Glomerular visceral epithelial cell (primary cell): ENCODE measurements around the gene SRPRA.
"Not testable (repeated sequence)": the region's sequence is repeated elsewhere in the genome, so short reads cannot be mapped to it uniquely, and the experiment has no call there.

Source experiments
- DNase-seq: peaks from one replicate; pipeline ENCODE4 v3.0.0-alpha.2; 2016; ENCODE audit errors: extremely low spot score

Gene SRPRA

GRCh38 chr11:126284829-126285228 lies 16.1 kb upstream of the SRPRA start:
- DNase-seq = peak; percentile 90

- peak; percentile 56 for DNase-seq
Measured at GRCh38 chr11:126282736-126283591, 14.3 kb upstream of the SRPRA start, which contains the start of gene TIRAP. TSS of gene TIRAP (plus strand) at chr11:126283093. CDS start at chr11:126290895, 7,802 bp downstream.

- peak; percentile 25 for DNase-seq
Measured at GRCh38 chr11:126282361-126282735, 13.7 kb upstream of the SRPRA start.

DNA sequence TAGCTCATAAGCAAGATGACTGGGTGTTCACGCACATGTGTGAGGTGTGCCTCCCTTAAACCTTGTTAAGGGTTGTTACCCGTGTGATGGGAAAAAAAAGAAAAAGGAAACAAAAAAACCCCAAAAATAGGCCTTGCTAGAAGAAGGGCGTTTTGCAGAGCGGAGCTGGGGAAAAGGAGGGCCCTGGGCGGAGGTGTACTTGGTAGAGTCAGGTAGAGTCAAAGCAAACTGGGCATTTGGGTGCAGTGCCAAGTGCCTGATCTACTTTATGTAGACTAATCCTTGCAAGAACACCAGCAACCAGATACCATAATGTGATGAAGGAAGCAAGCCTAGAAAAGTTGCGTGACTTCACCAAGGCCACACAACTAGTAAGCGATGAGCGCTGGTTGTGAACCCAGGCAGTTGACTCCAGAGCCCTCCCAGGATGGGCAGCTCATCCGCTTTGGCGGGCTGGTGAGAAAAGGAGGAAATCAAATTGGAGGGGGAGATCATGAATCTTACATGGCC lies 13.0 kb upstream of the SRPRA start:
- DNase-seq = no peak

GRCh38 chr11:126281245-126281644 lies 12.6 kb upstream of the SRPRA start:
- no peak for DNase-seq

DNA sequence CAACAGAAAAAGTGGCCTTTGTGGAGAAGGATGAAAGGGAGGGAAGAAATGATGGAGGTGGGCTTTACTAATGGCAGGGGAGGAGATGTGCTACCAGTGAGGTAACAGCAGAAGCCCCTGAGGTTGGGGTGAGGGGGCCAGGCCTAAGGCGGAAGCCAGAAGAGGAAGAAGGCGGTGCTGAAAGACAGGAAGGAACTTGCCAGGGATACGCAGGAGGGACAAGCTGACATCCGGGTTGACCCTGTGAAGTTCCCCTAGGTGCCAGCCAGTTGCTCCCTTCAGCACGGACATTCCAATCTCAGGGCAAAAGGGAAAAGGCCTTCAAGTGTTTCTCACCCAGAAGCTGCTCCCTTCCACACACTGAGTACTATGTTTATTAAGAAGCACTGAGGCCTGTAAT lies 11.9 kb upstream of the SRPRA start:
- no peak for DNase-seq

GRCh38 chr11:126279191-126279590 lies 10.5 kb upstream of the SRPRA start:
- DNase-seq = no peak

- DNase-seq = no peak
Measured at GRCh38 chr11:126277780-126278179, 9.1 kb upstream of the SRPRA start.

GRCh38 chr11:126277322-126277721 lies 8.6 kb upstream of the SRPRA start:
- DNase-seq = no peak

DNA sequence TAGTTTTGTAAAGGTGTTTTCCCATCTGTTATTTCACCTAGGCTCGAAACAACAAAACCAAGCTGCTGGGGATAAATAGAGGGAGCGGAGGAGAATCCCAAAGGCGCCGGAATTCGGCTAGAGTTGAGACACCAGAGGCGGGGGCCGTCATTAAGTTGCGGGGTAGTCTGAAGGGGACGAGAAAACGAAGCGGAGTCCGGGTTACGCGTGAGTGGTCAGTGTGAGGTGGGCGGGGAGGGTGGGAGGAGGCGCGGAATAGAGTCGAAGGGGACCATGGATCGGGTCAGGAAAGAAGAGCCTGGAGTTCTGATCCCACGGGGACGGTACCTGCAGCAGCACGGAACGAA lies 361 bp downstream of the SRPRA start:
- no peak for DNase-seq

DNA sequence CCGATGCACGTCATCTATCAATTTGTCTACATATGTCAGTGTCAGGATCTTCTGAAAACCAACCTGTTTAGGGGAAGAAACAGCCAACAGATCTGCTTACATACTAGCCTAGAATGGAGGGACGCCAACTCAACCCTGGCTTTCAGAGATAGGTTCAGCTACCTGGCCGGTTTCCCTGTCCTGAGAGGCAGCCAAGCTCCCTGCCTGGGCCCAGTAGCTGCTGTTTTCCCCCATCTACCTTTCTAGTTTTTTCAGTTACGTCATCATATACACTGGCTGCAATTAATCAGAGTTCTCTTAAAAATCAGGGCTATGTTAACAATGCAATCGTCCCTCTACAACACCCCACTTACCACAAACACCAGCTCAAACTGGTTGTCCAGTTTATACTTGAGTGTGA lies 1.0 kb downstream of the SRPRA start:
- DNase-seq = no peak

DNA sequence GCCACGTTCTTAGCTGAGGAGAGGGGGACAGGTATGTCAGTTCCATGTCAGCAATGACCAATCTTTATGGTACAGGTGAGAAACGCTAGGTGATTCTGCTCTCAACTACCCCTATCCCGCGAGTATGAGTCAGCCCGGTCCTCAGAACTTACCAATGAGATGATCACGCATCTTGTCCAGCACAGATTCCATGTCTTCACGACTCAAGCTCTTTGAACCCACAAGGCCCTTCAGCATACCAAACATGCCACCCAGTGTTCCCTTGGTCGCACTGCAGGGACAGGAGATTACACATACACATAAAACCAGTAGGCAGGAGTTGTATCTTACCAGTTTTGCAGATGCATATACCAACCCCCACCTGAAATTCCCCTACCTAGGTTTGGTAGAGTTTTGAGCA lies 2.9 kb downstream of the SRPRA start:
- peak; percentile 7 for DNase-seq

DNA sequence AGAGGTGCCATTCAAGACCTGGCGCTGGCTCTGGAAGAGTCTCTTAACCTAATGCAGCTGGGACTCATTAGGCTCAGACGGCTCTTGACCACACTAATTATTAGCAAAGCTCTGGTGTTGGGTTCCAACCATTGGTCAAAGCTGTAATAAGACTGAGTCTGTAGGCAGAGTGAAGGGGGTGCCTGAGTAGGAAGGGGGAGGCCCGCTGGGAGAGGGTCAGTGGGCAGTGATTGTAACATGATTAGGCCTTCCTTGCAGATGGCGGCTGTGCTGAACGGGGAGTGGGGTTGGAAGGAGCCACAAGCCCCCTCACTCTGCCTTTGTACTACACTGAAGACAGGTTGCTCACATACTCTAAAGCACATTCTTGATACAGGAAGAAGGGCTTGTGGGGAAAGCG lies 5.2 kb downstream of the SRPRA start:
- DNase-seq = no peak

DNA sequence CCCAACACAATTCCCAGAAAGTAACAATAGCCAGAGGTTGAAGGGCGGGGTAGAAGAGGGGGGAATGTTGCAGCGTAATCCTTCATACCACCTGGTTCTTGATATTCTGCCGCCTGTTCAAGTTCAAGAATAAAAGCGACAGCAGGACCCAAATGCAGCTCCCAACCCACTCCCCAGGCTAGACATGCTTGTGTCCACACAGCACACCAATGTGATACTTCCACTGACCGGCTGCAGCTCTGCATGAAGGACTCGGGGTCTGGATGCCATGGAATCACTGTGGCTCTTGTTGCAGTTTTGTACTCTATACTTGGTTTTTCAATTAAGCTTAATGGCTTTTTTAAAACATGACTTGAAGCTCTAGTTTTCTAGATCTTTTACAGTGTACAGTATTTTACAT lies 6.5 kb downstream of the SRPRA start:
- DNase-seq = no peak

DNA sequence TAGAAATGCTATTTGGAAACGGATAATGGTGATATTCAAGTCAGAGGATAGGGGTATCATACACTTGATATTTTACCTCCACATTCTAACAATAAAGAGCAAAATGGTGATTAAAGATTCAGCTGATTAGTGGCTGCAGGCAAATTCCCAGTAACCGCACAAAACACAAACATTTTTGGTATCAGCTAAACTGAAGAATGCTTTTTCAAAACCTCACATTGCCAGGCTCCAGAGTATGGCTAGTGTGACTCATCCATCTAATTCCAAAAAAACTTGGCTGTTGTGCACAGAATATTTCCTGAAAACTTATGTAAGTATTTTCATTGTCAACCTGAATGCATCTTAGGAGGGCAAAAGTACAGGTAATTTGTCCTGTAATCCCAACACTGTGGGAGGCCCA lies 10.9 kb downstream of the SRPRA start:
- no peak for DNase-seq

GRCh38 chr11:126257144-126257543 lies 11.6 kb downstream of the SRPRA start:
- DNase-seq = no peak

- no peak for DNase-seq
Measured at GRCh38 chr11:126256216-126256615, 12.5 kb downstream of the SRPRA start.

- DNase-seq = not testable (repeated sequence)
Measured at GRCh38 chr11:126255507-126255906, 13.2 kb downstream of the SRPRA start.

GRCh38 chr11:126254819-126255218 lies 13.9 kb downstream of the SRPRA start:
- no peak for DNase-seq

- no peak for DNase-seq
Measured at GRCh38 chr11:126253265-126253664, 15.4 kb downstream of the SRPRA start.

DNA sequence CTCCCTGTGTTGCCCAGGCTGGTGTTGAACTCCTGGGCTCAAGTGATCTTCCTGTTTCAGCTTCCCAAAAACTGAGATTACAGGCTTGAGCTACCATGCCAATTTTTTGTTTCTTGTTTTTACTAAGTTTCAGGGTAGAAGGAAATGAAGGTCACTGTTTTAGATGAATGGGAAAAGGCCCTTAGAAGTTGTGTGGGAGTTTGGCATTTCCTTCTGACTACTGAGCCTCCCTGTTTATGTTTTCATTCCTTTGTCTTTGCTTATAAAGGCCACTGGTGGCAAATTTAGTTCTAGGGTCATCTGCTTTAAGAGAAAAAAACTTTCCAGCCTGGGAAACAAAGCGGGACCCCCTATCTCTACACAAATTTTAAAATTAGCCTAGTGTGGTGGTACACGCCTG lies 22.1 kb downstream of the SRPRA start:
- DNase-seq = no peak

- DNase-seq = no peak
Measured at GRCh38 chr11:126233391-126233790, 35.3 kb downstream of the SRPRA start.

- no peak for DNase-seq
Measured at GRCh38 chr11:126232683-126233082, 36.0 kb downstream of the SRPRA start.
